Stimulated activated CD4-positive, alpha-beta T cell treated with anti-CD3 and anti-CD28 coated beads, Interleukin-2, amount 100 ng/mL, for 24 hours (primary cell): Measurements from ENCODE around the gene LARP4.

Experiments used
- DNase-seq, 2 donors: peaks; one replicate each; pipeline ENCODE4 v3.0.0-alpha.2; 2020

Gene LARP4

GRCh38 chr12:50529345-50529744 is 128.7 kb downstream of the LARP4 start:
- DNase-seq = no peak
